OCI-LY1 (cell line): ENCODE data around the gene KRTAP9-2.
"Not testable (repeated sequence)": the region's sequence is repeated elsewhere in the genome, so short reads cannot be mapped to it uniquely, and the experiment has no call there.

Experiments used
- H2AFZ ChIP-seq: fragments of 200-600 bp; sonication (generic), shearing (Covaris generic); 2 replicates; pipeline ENCODE4 v1.6.0; 2014; ENCODE audit warnings: antibody characterized with exemption, mild to moderate bottlenecking, low read length
- H3F3A ChIP-seq: fragments of 200-600 bp; sonication (generic), shearing (Covaris generic); 2 replicates; pipeline ENCODE4 v1.6.0; 2014; ENCODE audit warnings: mild to moderate bottlenecking, antibody characterized with exemption, low read length, moderate library complexity; ENCODE audit not compliant: insufficient read depth
- H3K27ac ChIP-seq: fragments of 200-600 bp; sonication (generic); 2 replicates; pipeline ENCODE4 v1.5.1; 2014; ENCODE audit warnings: low read length, mixed run types, mild to moderate bottlenecking, low read depth; ENCODE audit not compliant: poor library complexity, severe bottlenecking
- H3K27me3 ChIP-seq: fragments of 200-600 bp; sonication (generic); 2 replicates; pipeline ENCODE4 v1.6.0; 2014; ENCODE audit warnings: antibody characterized with exemption, mild to moderate bottlenecking, low read length, moderate library complexity; ENCODE audit not compliant: insufficient read depth
- H3K36me3 ChIP-seq: fragments of 200-600 bp; sonication (generic); 2 replicates; pipeline ENCODE4 v1.6.1; 2014; ENCODE audit warnings: mild to moderate bottlenecking, antibody characterized with exemption, low read length, moderate library complexity, mixed read lengths; ENCODE audit not compliant: insufficient read depth
- H3K4me1 ChIP-seq: fragments of 200-600 bp; sonication (generic); 2 replicates; pipeline ENCODE4 v1.5.1; 2014; ENCODE audit warnings: mild to moderate bottlenecking, low read length, moderate library complexity; ENCODE audit not compliant: insufficient read depth, severe bottlenecking
- H3K4me2 ChIP-seq: fragments of 200-600 bp; sonication (generic), shearing (Covaris generic); 2 replicates; pipeline ENCODE4 v1.6.1; 2014; ENCODE audit warnings: low read length
- H3K4me3 ChIP-seq: fragments of 200-600 bp; sonication (generic); 2 replicates; pipeline ENCODE4 v1.5.1; 2014; ENCODE audit warnings: low read length, low read depth, mild to moderate bottlenecking, mixed read lengths; ENCODE audit not compliant: poor library complexity, severe bottlenecking
- H3K79me2 ChIP-seq: fragments of 200-600 bp; shearing (Covaris generic); 2 replicates; pipeline ENCODE4 v1.6.1; 2016; ENCODE audit warnings: mixed run types, low read length, mixed read lengths; ENCODE audit not compliant: insufficient read depth
- H3K9ac ChIP-seq: fragments of 200-600 bp; sonication (generic), shearing (Covaris generic); 2 replicates; pipeline ENCODE4 v1.6.1; 2014; ENCODE audit warnings: mild to moderate bottlenecking, low read length, mixed read lengths
- H3K9me2 ChIP-seq: fragments of 200-600 bp; sonication (generic), shearing (Covaris generic); 2 replicates; pipeline ENCODE4 v1.6.1; 2014; ENCODE audit warnings: low read depth, mild to moderate bottlenecking, low read length, mixed read lengths
- H3K9me3 ChIP-seq: fragments of 200-600 bp; shearing (Covaris generic); 2 replicates; pipeline ENCODE4 v1.6.1; 2014; ENCODE audit warnings: low read length, mixed read lengths
- H4K20me1 ChIP-seq: fragments of 200-600 bp; sonication (generic), shearing (Covaris generic); 2 replicates; pipeline ENCODE4 v1.6.0; 2016; ENCODE audit warnings: mild to moderate bottlenecking, low read length; ENCODE audit not compliant: insufficient read depth
- EZH2 ChIP-seq: fragments of 200-600 bp; sonication (generic), shearing (Covaris generic); IDR thresholded peaks from 2 replicates; pipeline ENCODE4 v1.8.0; 2017; ENCODE audit warnings: borderline replicate concordance, mixed run types, mild to moderate bottlenecking, antibody characterized with exemption, low read length, moderate library complexity, mixed read lengths
- TF ChIP-seq, protein P1 (sequence below): fragments of 200-600 bp; sonication (generic), shearing (Covaris generic); IDR thresholded peaks from 2 replicates; pipeline ENCODE4 v1.5.1; 2017; ENCODE audit warnings: mild to moderate bottlenecking, antibody characterized with exemption, low read length, moderate library complexity, mixed read lengths

The KRTAP9-2 gene

GRCh38 chr17:41249637-41250240, 23.3 kb downstream of the KRTAP9-2 start, which contains the start of gene KRTAP9-4:
Gene KRTAP9-4 (plus strand): TSS chr17:41249687. CDS start chr17:41249721, 34 bp downstream.
- H4K20me1 ChIP-seq, H3K4me3 ChIP-seq, H3K9me3 ChIP-seq, H3K4me1 ChIP-seq, H3K9ac ChIP-seq, H3K27me3 ChIP-seq, H2AFZ ChIP-seq, H3K27ac ChIP-seq, H3K9me2 ChIP-seq, H3K4me2 ChIP-seq, H3F3A ChIP-seq, H3K79me2 ChIP-seq, H3K36me3 ChIP-seq: not testable (repeated sequence)

GRCh38 chr17:41251261-41251660, 24.8 kb downstream of the KRTAP9-2 start:
- no peak overlapping the region for H2AFZ ChIP-seq
- no peaks in the 10 kb centered on the region for H3K79me2 ChIP-seq
- H3K4me2 ChIP-seq = no peak overlapping the region
- TF ChIP-seq EZH2 = no peak
- TF ChIP-seq, protein P1, sequence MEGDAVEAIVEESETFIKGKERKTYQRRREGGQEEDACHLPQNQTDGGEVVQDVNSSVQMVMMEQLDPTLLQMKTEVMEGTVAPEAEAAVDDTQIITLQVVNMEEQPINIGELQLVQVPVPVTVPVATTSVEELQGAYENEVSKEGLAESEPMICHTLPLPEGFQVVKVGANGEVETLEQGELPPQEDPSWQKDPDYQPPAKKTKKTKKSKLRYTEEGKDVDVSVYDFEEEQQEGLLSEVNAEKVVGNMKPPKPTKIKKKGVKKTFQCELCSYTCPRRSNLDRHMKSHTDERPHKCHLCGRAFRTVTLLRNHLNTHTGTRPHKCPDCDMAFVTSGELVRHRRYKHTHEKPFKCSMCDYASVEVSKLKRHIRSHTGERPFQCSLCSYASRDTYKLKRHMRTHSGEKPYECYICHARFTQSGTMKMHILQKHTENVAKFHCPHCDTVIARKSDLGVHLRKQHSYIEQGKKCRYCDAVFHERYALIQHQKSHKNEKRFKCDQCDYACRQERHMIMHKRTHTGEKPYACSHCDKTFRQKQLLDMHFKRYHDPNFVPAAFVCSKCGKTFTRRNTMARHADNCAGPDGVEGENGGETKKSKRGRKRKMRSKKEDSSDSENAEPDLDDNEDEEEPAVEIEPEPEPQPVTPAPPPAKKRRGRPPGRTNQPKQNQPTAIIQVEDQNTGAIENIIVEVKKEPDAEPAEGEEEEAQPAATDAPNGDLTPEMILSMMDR = no peak
- no peaks in the 10 kb centered on the region for H3K9me2 ChIP-seq
- no peaks in the 10 kb centered on the region for H3K9me3 ChIP-seq
- no peaks in the 10 kb centered on the region for H4K20me1 ChIP-seq
- no peaks in the 10 kb centered on the region for H3F3A ChIP-seq
- H3K27ac ChIP-seq = no peak overlapping the region
- no peak overlapping the region for H3K4me3 ChIP-seq
- no peak overlapping the region for H3K9ac ChIP-seq
- H3K27me3 ChIP-seq = no peaks in the 10 kb centered on the region
- H3K36me3 ChIP-seq = no peaks in the 10 kb centered on the region
- H3K4me1 ChIP-seq = no peaks in the 10 kb centered on the region

- no peaks in the 10 kb centered on the region for H3K4me1 ChIP-seq
- H3K9ac ChIP-seq = no peak overlapping the region
- no peak overlapping the region for H3K4me2 ChIP-seq
- TF ChIP-seq, protein P1 = no peak
- no peak for TF ChIP-seq EZH2
- H3K36me3 ChIP-seq = no peaks in the 10 kb centered on the region
- no peak overlapping the region for H2AFZ ChIP-seq
- H3K9me2 ChIP-seq = no peaks in the 10 kb centered on the region
- no peak overlapping the region for H3K4me3 ChIP-seq
- H4K20me1 ChIP-seq = no peaks in the 10 kb centered on the region
- no peaks in the 10 kb centered on the region for H3F3A ChIP-seq
- no peak overlapping the region for H3K27ac ChIP-seq
- no peaks in the 10 kb centered on the region for H3K9me3 ChIP-seq
- H3K79me2 ChIP-seq = no peaks in the 10 kb centered on the region
- H3K27me3 ChIP-seq = no peaks in the 10 kb centered on the region
Measured at GRCh38 chr17:41254861-41255260, 28.4 kb downstream of the KRTAP9-2 start.

GRCh38 chr17:41255381-41256290, 29.2 kb downstream of the KRTAP9-2 start, which contains the start of gene KRTAP9-9:
Gene KRTAP9-9 (plus strand): TSS chr17:41255384.
- H3K9me2 ChIP-seq, H3K9ac ChIP-seq, H3K79me2 ChIP-seq, H2AFZ ChIP-seq, H3K4me1 ChIP-seq, H3K27ac ChIP-seq, H3K4me2 ChIP-seq, H4K20me1 ChIP-seq, H3K27me3 ChIP-seq, H3K9me3 ChIP-seq, H3F3A ChIP-seq, H3K4me3 ChIP-seq, H3K36me3 ChIP-seq: not testable (repeated sequence)
